ENCODE results near the gene TEKT5. TPM values are rescaled to one million over a fixed set of nuclear protein-coding genes. Genes with fewer than 3 reads are reported as not detected.

Gene TEKT5
- total RNA-seq, 1 experiment from 2014 or later = not detected

DNA sequence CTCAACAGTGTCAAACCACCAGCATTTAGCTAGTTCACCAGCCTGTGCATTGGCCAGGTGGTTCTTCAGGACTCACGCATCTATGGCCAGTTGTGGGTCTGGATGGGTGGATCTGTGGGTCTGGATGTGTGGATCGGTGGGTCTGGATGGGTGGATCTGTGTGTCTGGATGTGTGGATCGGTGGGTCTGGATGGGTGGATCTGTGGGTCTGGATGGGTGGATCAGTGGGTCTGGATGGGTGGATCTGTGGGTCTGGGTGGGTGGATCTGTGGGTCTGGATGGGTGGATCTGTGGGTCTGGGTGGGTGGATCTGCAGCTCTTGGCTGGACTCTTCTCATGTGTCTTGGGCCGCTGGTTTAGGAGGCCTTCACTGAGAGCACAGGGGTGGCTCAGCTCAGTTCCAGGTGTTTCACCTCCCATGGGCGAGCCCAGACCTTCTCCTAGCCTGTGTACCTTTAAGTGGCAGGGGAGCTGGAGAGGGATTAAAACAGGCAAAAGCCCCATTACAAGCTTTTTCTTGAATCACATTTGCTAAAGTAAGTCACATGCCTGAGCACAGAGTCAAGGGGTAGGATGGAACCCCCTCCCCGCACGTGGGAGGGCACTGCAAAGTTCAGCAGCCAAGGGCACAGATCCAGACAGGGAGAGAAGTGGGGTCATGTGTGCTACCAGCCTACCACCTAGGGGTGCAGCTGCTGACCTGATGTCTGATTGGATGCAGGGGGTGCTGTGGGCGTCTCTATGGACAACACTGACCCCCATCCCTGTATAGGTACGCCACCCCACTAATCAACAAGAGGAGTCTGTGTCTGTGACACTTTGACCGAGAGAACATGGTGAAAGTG lies 45.5 kb upstream of the TEKT5 start:
- BruUV-seq (replicated peaks) = no TSS peak
- intact Hi-C loops (cut with micrococcal nuclease; ENCODE audit: unreplicated experiment) = loop anchor here (5.0 kb wide), 2 partner anchors 68 to 137 kb away; partner anchors contain the start of gene CIITA
- no peak overlapping the region for H3K27ac ChIP-seq

DNA sequence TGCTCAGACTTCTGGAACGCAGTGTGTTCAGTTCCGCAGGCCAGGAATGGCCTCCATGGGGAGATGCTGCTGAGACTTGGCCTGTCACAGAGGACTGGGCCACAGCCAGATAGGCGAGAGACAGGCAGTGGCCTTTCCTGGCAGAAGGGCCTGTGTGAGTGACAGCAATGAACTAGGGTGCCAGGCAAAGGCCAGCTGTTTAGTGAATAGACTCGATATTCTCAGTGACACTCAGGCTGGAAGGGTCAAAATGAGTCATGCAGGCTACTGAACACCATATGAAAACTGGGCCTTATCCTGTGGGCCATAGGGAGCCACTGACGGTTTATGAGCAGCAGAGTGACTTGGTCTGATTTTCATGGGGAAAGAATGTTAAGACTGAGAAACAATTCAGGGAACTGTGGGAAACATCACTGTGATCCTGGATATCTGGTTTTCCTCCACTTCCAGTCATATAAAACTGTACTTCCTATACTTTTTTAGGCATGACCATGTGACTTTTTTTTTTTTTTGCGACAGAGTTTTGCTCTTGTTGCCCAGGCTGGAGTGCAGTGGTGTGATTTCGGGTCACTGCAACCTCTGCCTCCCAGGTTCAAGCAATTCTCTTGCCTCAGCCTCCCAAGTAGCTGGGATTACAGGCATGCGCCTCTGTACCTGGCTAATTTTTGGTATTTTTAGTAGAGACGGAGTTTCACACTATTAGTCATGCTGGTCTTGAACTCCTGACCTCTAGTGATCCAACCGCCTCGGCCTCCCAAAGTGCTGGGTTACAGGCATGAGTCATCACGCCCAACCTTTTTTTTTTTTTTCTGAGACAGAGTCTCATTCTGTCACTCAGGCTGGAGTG lies 43.7 kb upstream of the TEKT5 start:
- intact Hi-C loops (cut with micrococcal nuclease; ENCODE audit: unreplicated experiment) = loop anchor here (1.0 to 5.0 kb wide), 2 partner anchors 66 to 180 kb away; no protein-coding TSS in a partner anchor
- Histone ChIP-seq H3K4me2 (peak overlapping the region; percentile 40), H3K27ac (peak overlapping the region; percentile 83), H3K36me3 (ENCODE audit: low read depth) (no peaks in the 10 kb centered on the region), H3K79me2 (ENCODE audit: low read depth) (no peaks in the 10 kb centered on the region), H3K9me3 (ENCODE audit: insufficient read depth, low read depth) (no peaks in the 10 kb centered on the region), H3F3A (ENCODE audit: insufficient read depth, low read depth) (peaks cover 16% of the 10 kb centered on the region; the same call in 1 of the 2 replicates), H3K9me2 (ENCODE audit: insufficient read depth) (no peaks in the 10 kb centered on the region), H3K4me1 (replicated peaks; ENCODE audit: insufficient read depth) (peaks cover 17% of the 10 kb centered on the region), H4K20me1 (ENCODE audit: insufficient read depth) (no peaks in the 10 kb centered on the region), H3K4me3 (no peak overlapping the region), H2AFZ (no peak overlapping the region), H3K27me3 (ENCODE audit: insufficient read depth, low read depth) (no peaks in the 10 kb centered on the region)
- peak; percentile 78 to 88 for DNase-seq
- POLR2A ChIA-PET (ENCODE audit: unreplicated experiment) = interaction anchor here (0.6 kb wide), 1 partner anchor 183 kb away, joined by 4 read pairs; no protein-coding TSS in a partner anchor
- CTCF ChIA-PET = interaction anchor here (0.6 to 1.7 kb wide), 4 partner anchors 109 to 224 kb away, joined by 4 to 11 read pairs (median 4); no protein-coding TSS in a partner anchor
- BruUV-seq (replicated peaks) = no TSS peak
- TF ChIP-seq, protein P1, sequence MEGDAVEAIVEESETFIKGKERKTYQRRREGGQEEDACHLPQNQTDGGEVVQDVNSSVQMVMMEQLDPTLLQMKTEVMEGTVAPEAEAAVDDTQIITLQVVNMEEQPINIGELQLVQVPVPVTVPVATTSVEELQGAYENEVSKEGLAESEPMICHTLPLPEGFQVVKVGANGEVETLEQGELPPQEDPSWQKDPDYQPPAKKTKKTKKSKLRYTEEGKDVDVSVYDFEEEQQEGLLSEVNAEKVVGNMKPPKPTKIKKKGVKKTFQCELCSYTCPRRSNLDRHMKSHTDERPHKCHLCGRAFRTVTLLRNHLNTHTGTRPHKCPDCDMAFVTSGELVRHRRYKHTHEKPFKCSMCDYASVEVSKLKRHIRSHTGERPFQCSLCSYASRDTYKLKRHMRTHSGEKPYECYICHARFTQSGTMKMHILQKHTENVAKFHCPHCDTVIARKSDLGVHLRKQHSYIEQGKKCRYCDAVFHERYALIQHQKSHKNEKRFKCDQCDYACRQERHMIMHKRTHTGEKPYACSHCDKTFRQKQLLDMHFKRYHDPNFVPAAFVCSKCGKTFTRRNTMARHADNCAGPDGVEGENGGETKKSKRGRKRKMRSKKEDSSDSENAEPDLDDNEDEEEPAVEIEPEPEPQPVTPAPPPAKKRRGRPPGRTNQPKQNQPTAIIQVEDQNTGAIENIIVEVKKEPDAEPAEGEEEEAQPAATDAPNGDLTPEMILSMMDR (conservative IDR thresholded peaks at IDR 0.05) = no peak
- no peak for TF ChIP-seq EZH2 (IDR thresholded peaks at IDR 0.05; ENCODE audit: low read depth)

More for the DNA sequence above, 45.5 kb upstream of the TEKT5 start:
- Histone ChIP-seq H3K9me3 (ENCODE audit: insufficient read depth, low read depth) (no peaks in the 10 kb centered on the region), H3K4me2 (no peak overlapping the region), H3K4me1 (replicated peaks; ENCODE audit: insufficient read depth) (peaks cover 22% of the 10 kb centered on the region), H2AFZ (no peak overlapping the region), H3K4me3 (no peak overlapping the region), H3K27me3 (ENCODE audit: insufficient read depth, low read depth) (no peaks in the 10 kb centered on the region), H3K79me2 (ENCODE audit: low read depth) (no peaks in the 10 kb centered on the region), H3F3A (ENCODE audit: insufficient read depth, low read depth) (peaks cover 16% of the 10 kb centered on the region; the same call in 1 of the 2 replicates), H3K9me2 (ENCODE audit: insufficient read depth) (no peaks in the 10 kb centered on the region), H3K36me3 (ENCODE audit: low read depth) (no peaks in the 10 kb centered on the region), H4K20me1 (ENCODE audit: insufficient read depth) (no peaks in the 10 kb centered on the region)
- ChIA-PET CTCF (interaction anchor here (0.5 to 1.7 kb wide), 3 partner anchors 173 to 227 kb away, joined by 4 to 7 read pairs (median 6); no protein-coding TSS in a partner anchor), POLR2A (ENCODE audit: unreplicated experiment) (interaction anchor here (0.7 kb wide), 1 partner anchor 1649 kb away, joined by 5 read pairs; no protein-coding TSS in a partner anchor)
- TF ChIP-seq EZH2 (IDR thresholded peaks at IDR 0.05; ENCODE audit: low read depth) = no peak
- TF ChIP-seq, protein P1 (conservative IDR thresholded peaks at IDR 0.05) = no peak
- DNase-seq = no peak

DNA sequence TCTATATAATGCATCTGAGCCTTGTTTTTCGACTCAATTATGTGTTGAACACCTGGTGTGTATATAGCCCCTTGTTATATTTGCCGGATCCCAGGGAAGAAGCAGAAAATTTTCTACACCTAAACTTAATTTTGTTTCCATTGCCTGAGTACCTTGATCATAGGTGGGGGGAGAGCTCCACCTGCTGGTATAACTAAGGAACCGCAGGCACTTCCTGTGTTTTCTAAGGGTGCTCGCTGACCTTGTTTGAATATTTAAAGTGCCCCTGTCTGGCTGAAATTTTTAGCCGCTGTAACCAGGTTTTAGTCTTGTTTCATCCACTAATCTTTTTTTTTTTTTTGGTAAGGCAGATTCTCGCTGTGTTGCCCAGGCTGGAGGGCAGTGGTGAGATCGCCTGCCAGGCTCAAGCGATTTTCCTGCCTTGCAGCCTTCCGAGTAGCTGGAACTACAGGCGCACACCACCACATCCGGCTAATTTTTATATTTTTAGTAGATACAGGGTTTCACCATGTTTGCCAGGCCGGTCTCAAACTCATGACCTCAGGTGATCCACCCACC lies 42.4 kb upstream of the TEKT5 start:
- no peak for TF ChIP-seq EZH2 (IDR thresholded peaks at IDR 0.05; ENCODE audit: low read depth)
- TF ChIP-seq, protein P1 (conservative IDR thresholded peaks at IDR 0.05) = peak; percentile 95
- peaks cover 12% of the 10 kb centered on the region; the same call in 1 of the 2 replicates for H3F3A ChIP-seq (ENCODE audit: insufficient read depth, low read depth)
- no peaks in the 10 kb centered on the region for H3K27me3 ChIP-seq (ENCODE audit: insufficient read depth, low read depth)
- H3K9me3 ChIP-seq (ENCODE audit: insufficient read depth, low read depth) = no peaks in the 10 kb centered on the region
- ChIA-PET CTCF (interaction anchor here (0.7 to 1.3 kb wide), 4 partner anchors 84 to 223 kb away, joined by 3 to 15 read pairs (median 4); no protein-coding TSS in a partner anchor), POLR2A (ENCODE audit: unreplicated experiment) (no interaction called here)
- H3K4me3 ChIP-seq = no peak overlapping the region
- no peaks in the 10 kb centered on the region for H3K36me3 ChIP-seq (ENCODE audit: low read depth)
- no peak overlapping the region for H3K27ac ChIP-seq
- no peak overlapping the region for H2AFZ ChIP-seq
- H4K20me1 ChIP-seq (ENCODE audit: insufficient read depth) = no peaks in the 10 kb centered on the region
- H3K79me2 ChIP-seq (ENCODE audit: low read depth) = no peaks in the 10 kb centered on the region
- peaks cover 8% of the 10 kb centered on the region for H3K4me1 ChIP-seq (replicated peaks; ENCODE audit: insufficient read depth)
- no peak overlapping the region for H3K4me2 ChIP-seq
- no TSS peak for BruUV-seq (replicated peaks)
- intact Hi-C loops (cut with micrococcal nuclease; ENCODE audit: unreplicated experiment) = loop anchor here (1.0 to 5.0 kb wide), 5 partner anchors 65 to 1577 kb away; partner anchors contain the start of gene EMP2
- no peaks in the 10 kb centered on the region for H3K9me2 ChIP-seq (ENCODE audit: insufficient read depth)
- peak; percentile 67 to 70 for DNase-seq

All from PC-9 (cell line).